HG02884 (cell line): ENCODE data around the gene LRRC2.
"Not testable (repeated sequence)": the region's sequence is repeated elsewhere in the genome, so short reads cannot be mapped to it uniquely, and the experiment has no call there.

Experiments
- ATAC-seq: cut with Tn5 transposase; IDR thresholded peaks from one replicate; pipeline ENCODE4 v1.9.1; 2021; ENCODE audit warnings: mild to moderate bottlenecking, moderate library complexity; ENCODE audit not compliant: unreplicated experiment

LRRC2 gene

DNA sequence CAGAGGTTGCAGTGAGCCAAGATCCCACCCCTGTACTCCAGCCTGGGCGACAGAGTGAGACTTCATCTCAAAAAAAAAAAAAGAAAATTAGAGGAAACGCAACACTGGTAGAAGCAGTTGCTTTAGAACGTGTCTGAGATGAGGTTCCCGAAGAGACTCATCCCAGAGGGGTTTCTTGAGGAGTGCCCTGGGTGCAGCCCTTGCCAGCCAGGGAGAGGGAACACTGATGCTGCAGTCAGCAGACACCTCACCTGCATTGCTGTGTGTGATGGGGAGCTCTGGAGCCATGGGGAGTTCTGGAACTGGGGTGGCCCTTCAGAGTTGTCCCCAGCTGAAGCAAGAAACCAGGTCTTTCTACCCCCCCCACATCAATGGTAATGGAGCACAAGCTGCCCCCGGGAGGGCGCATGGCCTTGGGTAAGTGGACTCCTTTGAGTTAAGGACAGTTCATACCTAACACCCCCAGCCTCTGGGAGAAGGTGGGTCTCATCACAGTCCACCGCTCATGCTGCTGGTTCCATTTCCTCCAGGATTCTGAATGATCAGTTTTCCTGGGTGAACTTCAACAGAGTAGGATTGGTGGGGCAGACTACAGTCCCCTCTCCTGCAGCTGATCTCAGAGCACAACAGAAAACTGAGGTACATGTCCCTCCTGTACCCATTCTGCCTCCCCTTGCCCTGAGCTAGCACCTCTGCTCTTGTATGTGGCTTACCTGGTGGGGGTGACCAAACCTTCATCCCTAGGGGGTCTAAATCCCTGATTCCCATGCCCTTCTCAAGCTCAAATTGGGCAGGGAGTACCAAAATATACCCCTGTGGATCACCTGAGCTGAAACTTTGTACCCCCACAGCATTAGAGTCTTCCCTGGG, 18.7 kb upstream of the LRRC2 start:
- ATAC-seq: no peak

DNA sequence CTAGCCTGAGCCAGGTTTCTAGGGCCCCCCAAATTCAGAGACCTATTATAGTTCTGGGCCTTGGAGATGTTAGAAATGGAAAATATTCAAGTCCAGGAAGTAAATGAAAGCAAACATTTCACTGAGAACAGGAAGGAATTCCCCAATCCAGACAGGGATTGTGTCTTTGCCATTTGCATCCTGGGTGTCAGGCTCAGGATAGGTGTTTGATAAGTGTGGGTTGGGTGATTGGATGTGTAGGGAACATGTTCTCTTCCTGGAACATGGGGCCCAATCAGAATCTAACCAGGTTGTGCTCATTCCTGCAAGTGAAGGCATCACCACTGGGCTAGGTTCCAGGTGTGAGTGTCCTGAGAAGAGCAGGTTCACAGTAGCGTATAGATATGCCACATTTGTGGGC, 14.6 kb upstream of the LRRC2 start:
- ATAC-seq: no peak

DNA sequence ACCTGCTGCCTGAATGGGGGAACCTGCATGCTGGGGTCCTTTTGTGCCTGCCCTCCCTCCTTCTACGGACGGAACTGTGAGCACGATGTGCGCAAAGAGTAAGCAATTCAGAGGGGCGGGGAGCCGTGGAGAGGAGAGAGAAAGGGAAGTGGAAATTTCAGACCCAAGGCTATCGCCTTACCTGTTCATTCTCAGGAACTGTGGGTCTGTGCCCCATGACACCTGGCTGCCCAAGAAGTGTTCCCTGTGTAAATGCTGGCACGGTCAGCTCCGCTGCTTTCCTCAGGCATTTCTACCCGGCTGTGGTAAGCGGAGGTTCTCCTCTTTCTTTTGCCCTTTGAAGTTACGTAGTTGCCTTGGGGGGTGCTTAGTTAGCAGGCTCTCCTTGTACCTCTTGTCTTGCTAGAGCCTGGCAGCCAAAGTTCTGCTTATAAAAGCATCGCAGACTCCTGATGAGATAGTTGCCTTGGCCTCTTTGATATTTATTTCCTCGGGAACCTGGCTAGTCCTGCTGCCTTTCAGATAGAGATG, 13.7 kb upstream of the LRRC2 start:
- ATAC-seq: no peak

DNA sequence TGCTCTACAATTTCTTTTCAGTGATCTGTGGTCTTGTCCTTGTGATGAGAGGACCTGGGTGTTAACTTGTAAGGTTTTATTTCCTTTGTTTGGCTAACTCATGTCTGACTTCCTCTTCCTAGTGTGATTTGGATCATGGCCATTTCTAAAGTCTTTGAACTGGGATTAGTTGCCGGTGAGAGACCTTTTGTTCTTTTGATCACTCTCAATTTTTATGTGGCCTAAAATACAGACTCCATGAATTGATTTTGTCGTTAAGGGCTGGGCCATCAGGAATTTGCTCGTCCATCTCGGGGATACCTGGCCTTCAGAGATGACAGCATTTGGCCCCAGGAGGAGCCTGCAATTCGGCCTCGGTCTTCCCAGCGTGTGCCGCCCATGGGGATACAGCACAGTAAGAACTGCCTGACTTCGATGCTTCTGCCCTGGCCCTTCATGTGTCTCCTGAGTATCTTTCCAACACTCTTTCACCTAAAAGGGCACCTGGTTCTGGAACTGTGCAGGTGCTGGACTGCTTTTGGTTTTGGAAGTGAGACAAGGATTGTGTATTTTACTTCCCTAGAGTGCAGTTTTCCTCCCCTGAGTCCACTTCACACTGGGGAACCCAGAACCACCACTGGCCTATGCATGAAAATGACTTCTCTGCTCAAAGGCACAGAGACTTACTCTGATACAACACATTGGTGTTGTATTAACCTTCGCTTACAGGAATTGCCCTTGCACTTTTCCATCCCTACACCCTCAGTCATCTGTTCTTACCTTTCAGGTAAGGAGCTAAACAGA, 13.1 kb upstream of the LRRC2 start:
- no peak for ATAC-seq

DNA sequence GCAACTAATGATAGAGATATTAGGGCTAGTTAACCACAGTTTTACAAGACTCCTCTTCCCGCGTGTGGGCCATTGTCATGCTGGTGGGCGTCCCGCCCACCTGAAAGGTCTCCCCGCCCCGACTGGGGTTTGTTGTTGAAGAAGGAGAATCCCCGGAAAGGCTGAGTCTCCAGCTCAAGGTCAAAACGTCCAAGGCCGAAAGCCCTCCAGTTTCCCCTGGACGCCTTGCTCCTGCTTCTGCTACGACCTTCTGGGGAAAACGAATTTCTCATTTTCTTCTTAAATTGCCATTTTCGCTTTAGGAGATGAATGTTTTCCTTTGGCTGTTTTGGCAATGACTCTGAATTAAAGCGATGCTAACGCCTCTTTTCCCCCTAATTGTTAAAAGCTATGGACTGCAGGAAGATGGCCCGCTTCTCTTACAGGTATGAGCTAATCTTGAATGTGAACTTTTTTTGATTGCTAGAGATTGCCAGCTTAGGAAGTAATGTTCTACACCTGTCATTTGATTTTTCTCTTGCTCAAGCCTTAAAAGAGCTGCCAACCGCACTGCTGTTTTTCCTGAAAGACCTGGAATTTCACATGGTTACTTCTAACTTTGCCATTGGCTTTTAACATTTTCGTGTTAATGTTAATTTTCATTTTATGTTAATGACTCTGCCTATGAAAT, 11.6 kb upstream of the LRRC2 start:
- not testable (repeated sequence) for ATAC-seq

DNA sequence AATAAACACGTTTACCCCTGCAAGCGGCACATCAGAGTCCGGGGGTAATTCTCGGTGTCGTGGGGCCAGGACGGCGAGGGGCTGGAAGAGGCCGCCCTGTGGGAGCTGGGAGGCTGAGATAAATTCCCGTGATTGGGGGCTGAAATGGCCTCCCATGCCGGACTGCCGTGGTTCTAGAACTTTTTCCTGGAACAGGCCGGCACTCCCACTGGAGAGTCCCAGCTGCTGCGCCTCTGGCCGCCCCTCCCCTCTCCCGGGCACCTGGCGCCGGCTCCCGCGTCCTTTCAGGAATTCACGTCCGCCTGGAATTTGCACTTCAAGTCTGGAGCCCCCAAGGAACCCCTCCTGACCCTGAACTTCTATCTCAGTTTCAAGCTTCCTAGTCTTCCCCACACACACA, 10.8 kb upstream of the LRRC2 start:
- ATAC-seq: no peak

DNA sequence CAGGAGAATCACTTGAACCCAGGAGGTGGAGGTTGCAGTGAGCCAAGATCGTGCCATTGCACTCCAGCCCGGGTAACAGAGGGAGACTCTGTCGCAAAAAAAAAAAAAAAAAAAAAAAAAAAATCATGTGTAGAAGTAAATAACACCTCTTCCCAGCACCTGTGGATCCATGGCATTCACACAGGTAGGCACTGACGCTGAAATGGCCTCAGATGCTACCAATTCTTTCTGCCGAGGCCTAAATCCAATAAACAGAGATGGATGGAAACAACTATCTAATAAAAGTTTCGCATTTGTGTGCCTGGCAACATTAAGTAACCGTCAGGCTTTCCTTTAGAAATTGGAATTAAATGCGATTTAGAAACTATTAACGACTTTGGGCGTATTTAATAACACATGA, 10.3 kb upstream of the LRRC2 start:
- no peak for ATAC-seq

DNA sequence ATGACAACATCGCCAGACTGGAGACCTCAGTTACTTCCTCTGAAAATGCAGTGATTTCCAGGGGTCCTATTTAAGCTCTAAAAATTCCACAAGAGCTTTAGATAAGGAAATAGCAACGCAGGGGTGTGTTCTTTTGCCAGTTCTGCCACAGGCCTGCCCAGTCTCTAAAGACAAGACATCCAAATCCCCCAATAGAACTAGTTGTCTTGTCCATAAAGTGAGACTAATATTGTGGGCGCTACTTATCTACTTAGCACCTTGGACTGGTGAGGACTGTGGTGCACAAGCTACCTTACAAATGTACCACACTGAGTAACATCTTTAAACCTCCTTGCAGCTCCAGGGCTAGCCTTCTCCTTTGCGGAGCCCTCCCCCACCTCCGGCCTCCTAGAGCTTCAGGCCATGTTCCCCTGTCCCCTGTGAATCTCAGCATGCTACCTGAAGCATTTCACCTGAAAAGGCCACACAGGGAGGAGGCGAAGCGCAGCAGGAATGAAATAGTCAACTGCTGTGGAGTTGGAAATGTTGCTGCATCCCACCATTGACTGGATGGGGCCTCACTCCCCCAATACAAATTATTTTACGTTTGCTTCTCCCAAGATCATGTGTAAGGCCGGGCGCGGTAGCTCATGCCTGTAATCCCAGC, 9.6 kb upstream of the LRRC2 start:
- no peak for ATAC-seq

DNA sequence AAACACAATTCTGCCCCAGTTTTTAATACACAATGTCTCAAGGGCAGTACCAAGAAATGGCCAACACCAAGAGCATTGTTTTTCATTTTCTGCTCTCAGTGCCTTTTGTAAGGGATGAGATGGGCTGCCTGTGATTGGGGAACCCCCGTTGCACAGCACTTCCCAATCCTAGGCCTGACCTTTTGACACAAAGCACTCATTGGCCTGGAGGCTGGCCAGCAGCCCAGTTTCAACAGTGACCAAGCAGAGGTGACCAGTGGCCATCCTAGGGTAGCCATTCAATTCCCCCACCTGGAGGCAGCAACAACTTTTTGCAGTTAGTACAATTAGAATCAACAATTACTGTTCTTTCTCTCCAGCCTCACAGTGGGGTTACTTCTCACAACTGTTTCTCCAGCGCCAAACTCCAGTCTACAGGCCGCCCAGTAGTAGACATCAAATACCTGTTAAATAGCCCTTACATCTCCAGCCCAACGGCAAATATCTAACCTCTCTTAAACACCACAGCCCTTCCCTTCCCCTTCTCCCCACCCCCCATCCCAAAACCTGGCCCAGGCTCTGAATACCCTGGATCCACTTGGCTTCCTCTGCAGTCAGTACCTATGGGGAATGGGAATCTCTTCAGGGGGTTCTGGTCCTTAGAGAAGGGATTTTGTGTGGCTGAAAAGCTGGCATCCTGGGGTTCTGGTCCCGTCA, 8.9 kb upstream of the LRRC2 start:
- no peak for ATAC-seq

DNA sequence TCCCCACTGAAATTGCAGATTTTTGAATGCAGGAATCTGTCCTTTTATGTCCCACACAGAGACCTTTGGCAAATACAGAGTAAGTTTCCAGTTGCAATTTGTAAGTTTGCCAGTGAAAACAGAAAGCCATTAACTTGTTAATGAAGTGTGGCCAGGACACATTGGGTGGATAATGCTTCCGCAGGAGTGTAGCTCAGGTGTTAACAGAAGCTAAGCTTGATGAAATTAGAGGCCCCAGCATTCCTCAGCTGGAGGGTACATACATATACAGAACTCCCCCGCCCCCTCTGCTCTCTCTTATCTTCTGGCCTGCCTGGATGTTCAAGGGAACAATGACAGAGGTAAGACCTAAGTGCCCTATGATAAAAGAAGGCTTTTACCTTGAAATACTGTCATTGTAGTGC, 8.1 kb upstream of the LRRC2 start:
- ATAC-seq: no peak

DNA sequence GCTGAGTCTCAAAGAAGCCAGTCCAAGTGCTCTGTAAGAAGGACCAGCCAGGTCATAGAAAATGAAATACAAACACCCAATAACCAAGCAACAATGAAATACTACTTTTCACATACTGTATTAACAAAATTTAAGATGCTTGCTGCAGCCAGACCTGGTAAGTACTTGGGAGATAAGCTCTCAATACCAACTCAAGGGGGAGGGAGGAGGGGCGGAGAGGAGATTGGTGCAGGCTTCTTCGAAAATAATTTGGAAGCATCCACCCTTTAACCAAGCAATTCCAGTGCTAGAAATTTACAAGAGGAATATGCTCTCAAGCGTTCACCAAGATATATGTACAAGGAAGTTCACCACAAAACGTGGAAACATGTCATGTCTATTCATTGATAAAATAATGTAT, 7.6 kb upstream of the LRRC2 start:
- ATAC-seq: no peak

DNA sequence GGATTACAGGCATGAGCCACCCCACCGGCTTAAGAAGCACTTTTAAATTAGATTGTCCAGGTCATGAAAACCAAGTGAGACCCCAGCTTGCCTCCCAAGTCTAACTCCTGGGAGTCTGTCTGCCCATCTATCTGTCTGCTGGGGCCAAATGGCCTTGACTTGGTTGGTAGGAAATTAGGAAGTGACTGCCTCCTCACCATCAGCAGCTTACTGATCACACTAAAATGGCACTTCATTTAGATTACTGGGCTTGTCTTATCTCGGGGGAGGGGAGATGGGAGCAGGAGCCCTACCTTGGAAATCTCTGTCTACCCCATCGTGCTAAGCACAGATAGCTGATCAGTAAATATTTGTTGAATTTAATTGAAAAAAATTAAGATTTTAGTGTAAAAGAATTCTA, 5.6 kb upstream of the LRRC2 start:
- no peak for ATAC-seq

DNA sequence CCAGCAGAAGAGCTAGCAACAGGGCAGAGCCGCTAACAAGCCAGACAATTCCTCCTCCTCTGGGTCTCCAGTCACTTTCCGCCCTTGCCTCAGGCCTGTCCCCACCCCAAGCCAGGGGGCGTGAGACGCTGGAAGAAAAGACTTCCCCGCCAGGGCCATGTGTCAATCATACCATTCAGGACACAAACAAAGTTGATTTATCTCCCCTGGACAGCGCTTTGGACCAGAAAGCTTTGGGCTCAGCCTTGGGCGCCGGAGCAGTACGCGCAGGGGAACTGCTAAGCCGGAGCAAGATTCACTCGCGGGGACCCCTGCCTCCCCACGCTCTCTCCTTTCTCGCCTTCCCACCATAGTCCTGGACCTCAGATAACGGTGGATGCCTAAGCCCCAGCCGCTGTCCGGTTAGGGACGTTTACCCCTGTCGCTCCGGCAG, 479 bp downstream of the LRRC2 start:
- no peak for ATAC-seq

DNA sequence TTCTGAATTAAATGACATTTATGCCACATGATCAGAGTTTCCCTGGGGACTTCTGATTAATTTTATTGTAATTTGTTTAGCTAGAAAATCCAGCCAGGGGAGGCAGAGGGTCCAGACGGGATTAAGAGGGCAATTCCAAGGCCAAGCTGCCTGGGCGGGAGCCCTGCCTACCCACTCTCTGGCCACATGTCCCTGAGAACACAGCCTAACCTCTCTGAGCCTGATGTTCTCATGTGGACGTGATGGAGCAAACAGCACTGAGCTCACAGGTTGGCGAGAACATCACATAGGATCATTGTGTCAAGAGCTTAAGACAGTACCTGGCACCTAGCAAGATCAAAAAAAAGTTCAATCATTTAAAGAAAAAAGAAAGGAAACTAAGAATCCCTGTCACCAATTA, 1.0 kb downstream of the LRRC2 start:
- ATAC-seq: no peak

DNA sequence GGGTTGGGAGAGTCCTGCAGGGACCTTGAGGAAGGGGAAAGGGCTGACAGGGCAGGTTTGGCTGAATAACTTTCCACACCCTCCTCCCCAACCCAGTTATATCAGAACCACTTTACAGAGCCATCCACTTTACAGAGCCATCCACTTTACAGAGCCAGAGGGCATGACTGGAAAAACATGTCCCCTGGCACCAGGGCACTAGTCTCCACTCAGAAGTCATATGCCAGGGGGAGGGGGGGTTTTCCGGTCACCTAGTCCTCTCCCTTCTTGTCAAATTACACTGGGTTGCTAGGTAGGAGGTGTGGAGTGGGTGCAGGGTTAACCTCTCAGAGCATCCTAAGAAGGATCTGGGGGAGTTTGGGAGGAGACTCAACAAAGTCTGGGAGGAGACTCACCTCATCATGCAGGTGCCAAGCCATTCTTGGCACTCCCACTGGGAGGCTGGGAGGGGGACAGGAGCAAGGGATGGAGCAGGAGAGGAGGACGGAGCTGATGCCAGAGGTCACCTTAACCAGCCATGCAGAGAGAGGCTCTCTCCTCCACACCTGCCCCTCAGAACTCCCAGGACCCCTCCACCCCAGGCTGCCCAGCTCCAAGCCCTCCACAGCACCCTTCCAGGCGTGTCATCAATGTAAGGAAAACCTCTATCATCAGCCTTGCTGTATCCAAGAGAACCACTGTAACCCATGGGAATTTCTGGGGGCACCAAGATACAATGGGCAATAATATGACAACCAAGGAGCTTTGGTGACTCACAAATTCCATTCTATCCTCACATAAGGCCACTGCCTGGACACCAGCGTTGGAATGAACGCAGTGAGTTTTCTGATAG, 1.7 kb downstream of the LRRC2 start:
- ATAC-seq: no peak

DNA sequence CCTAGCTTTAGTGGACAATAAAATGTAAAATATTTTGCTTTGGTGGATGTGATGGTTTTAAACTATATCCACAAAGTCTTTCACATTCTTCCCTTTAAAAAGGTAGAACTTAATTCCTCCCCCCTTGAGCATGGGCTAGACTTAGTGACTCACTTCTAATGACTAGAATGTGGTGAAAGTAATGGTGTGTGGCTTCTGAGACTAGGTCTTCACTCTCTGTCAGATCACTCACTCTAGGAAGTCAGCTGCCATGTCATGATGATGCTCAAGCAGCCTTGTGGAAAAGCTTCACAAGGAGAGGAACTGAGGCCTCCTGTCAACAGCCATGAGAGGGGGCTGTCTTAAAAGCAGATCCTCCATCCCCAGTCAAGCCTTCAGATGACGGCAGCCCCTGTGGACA, 4.2 kb downstream of the LRRC2 start:
- ATAC-seq: no peak

DNA sequence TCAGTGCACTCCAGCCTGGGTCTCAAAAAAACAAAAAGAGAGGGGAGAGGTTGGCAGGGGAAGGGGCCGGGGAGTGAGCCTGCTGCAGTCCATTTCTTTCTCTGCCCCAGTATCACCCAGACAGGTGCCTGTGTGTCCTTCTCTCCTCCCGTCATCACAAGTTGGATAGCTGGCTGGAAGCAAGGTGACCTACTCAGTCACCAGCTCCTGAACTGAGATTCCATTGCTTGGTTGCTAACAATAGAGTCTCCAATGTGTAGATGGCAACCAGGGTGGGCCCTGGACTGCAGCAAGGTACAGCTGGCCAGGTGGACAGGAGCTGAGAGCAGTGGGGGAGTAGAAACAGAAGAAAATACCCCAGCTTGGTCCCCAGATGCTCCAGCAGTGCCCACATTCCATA, 4.6 kb downstream of the LRRC2 start:
- ATAC-seq: no peak

DNA sequence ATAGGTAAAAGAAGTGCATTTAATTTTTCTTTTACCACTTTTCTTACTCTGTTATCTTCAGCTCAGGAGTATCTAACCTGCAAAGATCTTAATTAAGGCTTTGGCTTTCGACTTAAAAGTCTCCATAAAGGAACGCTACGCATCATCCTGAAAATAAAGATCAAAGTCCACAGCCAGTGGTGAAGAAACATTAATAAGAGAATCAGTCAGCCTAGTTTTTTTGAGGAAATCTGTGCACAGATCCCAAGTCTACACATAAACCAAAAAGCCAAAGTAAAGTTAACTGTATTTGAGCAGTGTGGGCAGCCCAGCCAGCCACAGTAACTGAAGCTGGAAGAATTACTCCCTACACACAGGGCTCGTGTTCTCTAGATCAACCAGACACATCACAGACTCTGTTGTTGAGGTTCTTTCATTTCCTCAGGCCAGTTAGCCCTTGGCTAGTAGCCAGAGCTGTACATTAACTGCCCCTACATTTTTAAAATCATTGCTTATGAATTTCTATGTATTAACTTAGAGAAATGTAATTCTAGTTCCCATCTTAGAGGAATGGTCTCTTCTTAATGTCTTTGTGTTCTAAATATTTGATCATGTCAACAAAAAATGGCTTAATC, 6.9 kb downstream of the LRRC2 start:
- no peak for ATAC-seq
